ENCODE measurements around the gene PDS5B. TPM values are rescaled to one million over a fixed set of nuclear protein-coding genes. Genes with fewer than 3 reads are reported as not detected.
A peak's percentile ranks its signal among the peaks of the same experiment; 100 is the strongest.

Gene PDS5B
- total RNA-seq, 2 experiments from 2014 or later: 44.1 to 46.6 TPM

DNA sequence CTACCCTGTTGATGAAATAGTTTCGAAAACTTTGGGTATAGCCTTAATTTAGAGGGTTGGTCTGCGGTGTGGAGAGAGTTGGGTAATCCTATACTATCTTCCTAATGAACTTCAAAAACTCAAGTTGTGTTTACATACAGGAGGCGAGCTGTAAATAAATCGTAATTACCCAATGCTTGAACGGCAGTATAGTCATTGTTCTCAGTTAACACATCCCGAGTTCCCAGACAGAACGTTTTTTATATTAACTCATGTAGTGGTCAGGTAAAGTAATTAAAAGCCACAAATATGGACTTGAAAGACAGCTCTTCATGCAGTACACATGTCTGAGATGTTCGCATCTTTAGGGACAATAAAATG is 1.5 kb downstream of the PDS5B start:
- ChIA-PET POLR2A (interaction anchor here (0.7 to 1.6 kb wide), 6 partner anchors 9 to 272 kb away, joined by 3 to 8 read pairs (median 4); partner anchors contain the start of genes BRCA2 and ZAR1L), CTCF (interaction anchor here (0.8 to 4.3 kb wide), 18 partner anchors 13 to 955 kb away, joined by 3 to 51 read pairs (median 4); partner anchors contain the start of gene N4BP2L2)
- intact Hi-C loops (cut with micrococcal nuclease): loop anchor here (2.0 to 10.0 kb wide), 3 partner anchors 51 to 957 kb away; no protein-coding TSS in a partner anchor
- no peaks in the 10 kb centered on the region for H3K9me3 Mint-ChIP-seq
- peaks cover 46% of the 10 kb centered on the region for H3K4me1 Mint-ChIP-seq (ENCODE audit: low read depth)
- H3K27ac Mint-ChIP-seq: peak overlapping the region; percentile 90
- H3K36me3 Mint-ChIP-seq (ENCODE audit: low read depth): peaks cover 4% of the 10 kb centered on the region
- H3K4me3 Mint-ChIP-seq: peak overlapping the region; percentile 81
- DNase-seq (no peak), ATAC-seq (no peak)
- TF ChIP-seq, protein P1, sequence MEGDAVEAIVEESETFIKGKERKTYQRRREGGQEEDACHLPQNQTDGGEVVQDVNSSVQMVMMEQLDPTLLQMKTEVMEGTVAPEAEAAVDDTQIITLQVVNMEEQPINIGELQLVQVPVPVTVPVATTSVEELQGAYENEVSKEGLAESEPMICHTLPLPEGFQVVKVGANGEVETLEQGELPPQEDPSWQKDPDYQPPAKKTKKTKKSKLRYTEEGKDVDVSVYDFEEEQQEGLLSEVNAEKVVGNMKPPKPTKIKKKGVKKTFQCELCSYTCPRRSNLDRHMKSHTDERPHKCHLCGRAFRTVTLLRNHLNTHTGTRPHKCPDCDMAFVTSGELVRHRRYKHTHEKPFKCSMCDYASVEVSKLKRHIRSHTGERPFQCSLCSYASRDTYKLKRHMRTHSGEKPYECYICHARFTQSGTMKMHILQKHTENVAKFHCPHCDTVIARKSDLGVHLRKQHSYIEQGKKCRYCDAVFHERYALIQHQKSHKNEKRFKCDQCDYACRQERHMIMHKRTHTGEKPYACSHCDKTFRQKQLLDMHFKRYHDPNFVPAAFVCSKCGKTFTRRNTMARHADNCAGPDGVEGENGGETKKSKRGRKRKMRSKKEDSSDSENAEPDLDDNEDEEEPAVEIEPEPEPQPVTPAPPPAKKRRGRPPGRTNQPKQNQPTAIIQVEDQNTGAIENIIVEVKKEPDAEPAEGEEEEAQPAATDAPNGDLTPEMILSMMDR (IDR thresholded peaks at IDR 0.05): no peak
- peaks cover 3% of the 10 kb centered on the region for H3K27me3 Mint-ChIP-seq

DNA sequence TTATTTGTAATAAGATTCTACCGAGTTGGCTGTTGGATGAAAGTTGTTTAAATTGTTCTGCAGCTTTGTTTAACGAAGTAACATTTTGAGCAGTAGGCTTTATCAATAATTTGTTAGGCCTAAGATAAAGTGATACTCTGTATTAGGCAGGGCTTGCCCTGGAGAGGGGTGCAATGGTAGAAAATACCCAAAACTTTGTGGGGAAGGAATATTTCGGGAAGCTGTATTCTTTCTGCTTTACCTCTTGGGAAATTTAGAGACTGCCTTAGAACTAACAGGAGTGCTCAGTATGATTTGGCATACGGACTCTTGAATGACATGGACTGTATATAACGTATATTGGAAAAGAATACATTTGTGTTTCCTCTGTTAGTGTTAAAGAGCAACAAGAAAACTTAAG is 2.5 kb downstream of the PDS5B start:
- Mint-ChIP-seq H3K4me3 (peak overlapping the region; percentile 81), H3K9me3 (no peaks in the 10 kb centered on the region), H3K4me1 (ENCODE audit: low read depth) (peaks cover 52% of the 10 kb centered on the region), H3K27ac (peak overlapping the region; percentile 20), H3K36me3 (ENCODE audit: low read depth) (peaks cover 4% of the 10 kb centered on the region), H3K27me3 (peaks cover 3% of the 10 kb centered on the region)
- TF ChIP-seq, protein P1 (IDR thresholded peaks at IDR 0.05): no peak
- intact Hi-C loops (cut with micrococcal nuclease): loop anchor here (10.0 kb wide), 2 partner anchors 316 to 956 kb away; no protein-coding TSS in a partner anchor
- DNase-seq (no peak), ATAC-seq (no peak)
- CTCF ChIA-PET: interaction anchor here (0.7 to 4.3 kb wide), 8 partner anchors 12 to 954 kb away, joined by 3 to 51 read pairs (median 8); no protein-coding TSS in a partner anchor
- POLR2A ChIA-PET: interaction anchor here (0.8 kb wide), 2 partner anchors 206 to 273 kb away, joined by 3 read pairs; partner anchors contain the start of genes BRCA2 and ZAR1L

DNA sequence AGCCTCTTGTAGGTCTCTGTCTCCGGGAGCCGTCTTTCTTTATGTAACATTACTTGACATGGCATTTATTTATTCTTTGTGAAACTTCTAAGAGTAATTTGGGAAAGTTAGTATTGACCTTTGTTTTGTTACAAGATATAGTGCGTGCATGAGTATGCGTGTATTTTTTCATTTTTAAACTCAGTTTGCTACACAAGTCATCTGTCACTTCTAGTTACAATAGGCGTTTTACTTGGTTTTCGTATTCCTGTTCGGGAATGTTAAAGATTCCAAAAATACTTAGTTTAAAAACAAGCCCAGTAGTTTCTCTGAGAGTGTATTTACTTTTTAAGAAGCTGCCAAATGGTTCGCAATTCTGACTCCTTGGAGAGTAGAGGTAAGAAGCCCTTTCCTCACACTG is 3.2 kb downstream of the PDS5B start:
- TF ChIP-seq, protein P1 (IDR thresholded peaks at IDR 0.05): no peak
- Mint-ChIP-seq H3K9me3 (no peaks in the 10 kb centered on the region), H3K4me3 (no peak overlapping the region), H3K27ac (no peak overlapping the region), H3K4me1 (ENCODE audit: low read depth) (peaks cover 58% of the 10 kb centered on the region), H3K36me3 (ENCODE audit: low read depth) (peaks cover 4% of the 10 kb centered on the region), H3K27me3 (peaks cover 3% of the 10 kb centered on the region)
- intact Hi-C loops (cut with micrococcal nuclease): loop anchor here (10.0 kb wide), 2 partner anchors 315 to 955 kb away; no protein-coding TSS in a partner anchor
- CTCF ChIA-PET: interaction anchor here (1.3 to 4.3 kb wide), 5 partner anchors 8 to 80 kb away, joined by 5 to 51 read pairs (median 14); no protein-coding TSS in a partner anchor
- no peak for ATAC-seq
- DNase-seq: no peak
- POLR2A ChIA-PET: no interaction called here

DNA sequence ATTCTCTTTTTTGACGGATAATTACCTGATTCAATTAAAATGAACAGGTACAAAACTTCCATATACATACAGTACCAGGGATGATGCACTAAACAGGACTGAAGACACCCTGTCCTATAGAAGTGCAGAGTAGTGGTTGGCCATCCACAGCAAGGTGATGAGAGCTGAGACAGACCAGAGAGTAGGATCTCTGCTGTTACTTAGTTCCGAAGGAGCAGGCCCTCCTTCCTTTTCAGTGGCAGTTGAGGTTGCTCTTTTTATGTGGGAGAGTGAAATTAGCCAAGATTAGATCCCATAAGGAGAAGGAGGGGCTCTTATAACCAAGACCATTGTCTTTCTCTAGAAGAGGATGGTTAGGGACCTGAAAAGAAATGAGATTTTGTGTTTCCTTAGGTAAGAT is 4.0 kb downstream of the PDS5B start:
- Mint-ChIP-seq H3K36me3 (ENCODE audit: low read depth) (peaks cover 4% of the 10 kb centered on the region), H3K27ac (no peak overlapping the region), H3K9me3 (no peaks in the 10 kb centered on the region), H3K4me1 (ENCODE audit: low read depth) (peaks cover 60% of the 10 kb centered on the region), H3K27me3 (peaks cover under 1% of the 10 kb centered on the region), H3K4me3 (no peak overlapping the region)
- ChIA-PET CTCF (interaction anchor here (1.2 to 4.3 kb wide), 6 partner anchors 9 to 79 kb away, joined by 3 to 51 read pairs (median 11); no protein-coding TSS in a partner anchor), POLR2A (no interaction called here)
- intact Hi-C loops (cut with micrococcal nuclease): no loop called here
- DNase-seq: no peak
- TF ChIP-seq, protein P1 (IDR thresholded peaks at IDR 0.05): no peak
- ATAC-seq: no peak

DNA sequence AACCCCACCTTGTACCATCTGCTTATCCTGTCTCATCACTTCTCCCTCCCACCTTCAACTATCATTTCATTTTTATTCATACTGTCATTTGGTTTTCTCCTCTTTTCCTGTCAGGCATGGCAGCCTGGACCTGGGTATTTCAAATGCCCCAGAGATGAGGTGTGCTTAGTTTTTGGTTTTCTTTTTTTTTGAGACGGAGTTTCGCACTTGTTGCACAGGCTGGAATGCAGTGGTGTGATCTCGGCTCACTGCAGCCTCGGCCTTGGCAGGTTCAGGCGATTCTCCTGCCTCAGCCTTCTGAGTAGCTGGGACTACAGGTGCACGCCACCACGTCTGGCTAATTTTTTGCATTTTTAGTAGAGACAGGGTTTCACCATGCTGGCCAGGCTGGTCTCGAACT is 5.8 kb downstream of the PDS5B start:
- Mint-ChIP-seq H3K27me3 (no peaks in the 10 kb centered on the region), H3K27ac (no peak overlapping the region), H3K4me1 (ENCODE audit: low read depth) (peaks cover 66% of the 10 kb centered on the region), H3K4me3 (no peak overlapping the region), H3K9me3 (no peaks in the 10 kb centered on the region), H3K36me3 (ENCODE audit: low read depth) (peaks cover 10% of the 10 kb centered on the region)
- POLR2A ChIA-PET: no interaction called here
- intact Hi-C loops (cut with micrococcal nuclease): no loop called here
- CTCF ChIA-PET: interaction anchor here (0.7 to 2.2 kb wide), 7 partner anchors 11 to 345 kb away, joined by 3 to 10 read pairs (median 3); no protein-coding TSS in a partner anchor
- DNase-seq (no peak), ATAC-seq (no peak)
- TF ChIP-seq, protein P1 (IDR thresholded peaks at IDR 0.05): no peak

Data from activated CD8-positive, alpha-beta T cell treated with anti-CD3 and anti-CD28 coated beads for 36 hours (primary cell).